Peyer's patch (tissue), 4 donors: ENCODE data around the gene PAK1.

Experiments used
- POLR2A ChIP-seq, 2 donors: fragments of 450-650 bp; IDR thresholded peaks; one replicate each; pipeline ENCODE4 v1.5.1; 2017; ENCODE audit warnings: antibody characterized with exemption in 2 of 2, mild to moderate bottlenecking in 2 of 2, moderate library complexity in 2 of 2
- TF ChIP-seq, protein P1 (sequence below), 6 experiments: fragments of 450-650 bp in 4 of 6; fragments of 200-600 bp in 2 of 6; sonication (generic) in 1 of 6; IDR thresholded peaks; one replicate each; pipeline ENCODE4 v1.5.1; 2017 to 2019; ENCODE audit warnings: antibody characterized with exemption in 6 of 6, mild to moderate bottlenecking in 3 of 6, moderate library complexity in 1 of 6

DNA sequence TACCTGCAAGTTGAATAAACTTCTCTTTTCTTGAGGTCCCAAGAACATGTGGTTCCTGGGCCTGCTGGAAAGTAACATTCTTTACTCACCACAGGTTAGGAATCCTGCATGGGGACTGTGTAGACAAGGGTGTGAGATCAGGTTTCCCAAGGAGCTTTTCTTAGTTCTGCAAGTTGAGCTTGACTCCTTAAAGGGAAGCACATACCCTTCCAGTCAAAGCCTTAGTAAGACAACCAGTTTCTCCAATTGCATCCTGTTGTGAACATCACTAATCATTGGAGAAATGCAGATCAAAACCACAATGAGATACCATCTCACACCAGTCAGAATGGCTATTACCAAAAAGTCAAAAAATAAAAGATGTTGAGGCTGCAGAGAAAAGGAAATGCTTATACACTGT lies 48.3 kb upstream of the PAK1 start:
- TF ChIP-seq, protein P1, sequence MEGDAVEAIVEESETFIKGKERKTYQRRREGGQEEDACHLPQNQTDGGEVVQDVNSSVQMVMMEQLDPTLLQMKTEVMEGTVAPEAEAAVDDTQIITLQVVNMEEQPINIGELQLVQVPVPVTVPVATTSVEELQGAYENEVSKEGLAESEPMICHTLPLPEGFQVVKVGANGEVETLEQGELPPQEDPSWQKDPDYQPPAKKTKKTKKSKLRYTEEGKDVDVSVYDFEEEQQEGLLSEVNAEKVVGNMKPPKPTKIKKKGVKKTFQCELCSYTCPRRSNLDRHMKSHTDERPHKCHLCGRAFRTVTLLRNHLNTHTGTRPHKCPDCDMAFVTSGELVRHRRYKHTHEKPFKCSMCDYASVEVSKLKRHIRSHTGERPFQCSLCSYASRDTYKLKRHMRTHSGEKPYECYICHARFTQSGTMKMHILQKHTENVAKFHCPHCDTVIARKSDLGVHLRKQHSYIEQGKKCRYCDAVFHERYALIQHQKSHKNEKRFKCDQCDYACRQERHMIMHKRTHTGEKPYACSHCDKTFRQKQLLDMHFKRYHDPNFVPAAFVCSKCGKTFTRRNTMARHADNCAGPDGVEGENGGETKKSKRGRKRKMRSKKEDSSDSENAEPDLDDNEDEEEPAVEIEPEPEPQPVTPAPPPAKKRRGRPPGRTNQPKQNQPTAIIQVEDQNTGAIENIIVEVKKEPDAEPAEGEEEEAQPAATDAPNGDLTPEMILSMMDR (IDR thresholded peaks at IDR 0.05): no peak
- no peak for TF ChIP-seq POLR2A (IDR thresholded peaks at IDR 0.05)
